Neural cell (in vitro differentiated cells): ENCODE results near the gene SORCS1. TPM values are rescaled to one million over a fixed set of nuclear protein-coding genes. Genes with fewer than 3 reads are reported as not detected.
A peak's percentile ranks its signal among the peaks of the same experiment; 100 is the strongest.

Experiments used
- H2AFZ ChIP-seq: fragments of 200-600, 300-800 bp; sonication (generic), shearing (Covaris generic); 2 replicates; pipeline ENCODE4 v1.6.0; 2014; ENCODE audit warnings: low read depth, mild to moderate bottlenecking, antibody characterized with exemption, low read length, moderate library complexity
- H3F3A ChIP-seq: fragments of 200-600 bp; shearing (Covaris generic); 2 replicates; pipeline ENCODE4 v1.6.1; 2016; ENCODE audit warnings: mild to moderate bottlenecking, moderate library complexity, mixed read lengths, antibody characterized with exemption, low read length; ENCODE audit not compliant: insufficient read depth, poor library complexity, severe bottlenecking
- H3K27ac ChIP-seq: fragments of 200-600, 300-800 bp; sonication (generic), shearing (Covaris generic); 2 replicates; pipeline ENCODE4 v1.5.1; 2014; ENCODE audit warnings: mild to moderate bottlenecking, low read length, moderate library complexity
- H3K27me3 ChIP-seq: fragments of 300-800, 200-600 bp; sonication (generic), shearing (Covaris generic); 2 replicates; pipeline ENCODE4 v1.6.0; 2014; ENCODE audit warnings: mild to moderate bottlenecking, low read depth, low read length, moderate library complexity; ENCODE audit not compliant: insufficient read depth
- H3K36me3 ChIP-seq: fragments of 300-800, 200-600 bp; sonication (generic), shearing (Covaris generic); 2 replicates; pipeline ENCODE4 v1.5.1; 2014; ENCODE audit warnings: mild to moderate bottlenecking, antibody characterized with exemption, low read length, moderate library complexity; ENCODE audit not compliant: insufficient read depth
- H3K4me2 ChIP-seq: fragments of 300-800, 200-600 bp; sonication (generic), shearing (Covaris generic); 2 replicates; pipeline ENCODE4 v1.6.0; 2014; ENCODE audit warnings: mild to moderate bottlenecking, low read length
- H3K4me3 ChIP-seq: fragments of 300-800, 200-600 bp; sonication (generic), shearing (Covaris generic); 2 replicates; pipeline ENCODE4 v1.5.1; 2014; ENCODE audit warnings: mild to moderate bottlenecking, low read length, moderate library complexity
- H3K79me2 ChIP-seq: fragments of 200-600 bp; shearing (Covaris generic); replicated peaks from 2 replicates; pipeline ENCODE4 v1.6.0; 2014; ENCODE audit warnings: mild to moderate bottlenecking, low read length, moderate library complexity; ENCODE audit not compliant: insufficient read depth
- H3K9ac ChIP-seq: fragments of 300-800, 200-600 bp; sonication (generic), shearing (Covaris generic); 2 replicates; pipeline ENCODE4 v1.6.1; 2016; ENCODE audit warnings: mild to moderate bottlenecking, low read length, mixed read lengths
- H3K9me2 ChIP-seq: fragments of 200-600 bp; shearing (Covaris generic); 2 replicates; pipeline ENCODE4 v1.6.1; 2016; ENCODE audit warnings: mild to moderate bottlenecking, low read length, mixed read lengths; ENCODE audit not compliant: insufficient read depth
- H3K9me3 ChIP-seq: fragments of 200-600, 300-800 bp; sonication (generic), shearing (Covaris generic); 2 replicates; pipeline ENCODE4 v1.6.1; 2016; ENCODE audit warnings: mild to moderate bottlenecking, mixed run types, low read length, moderate library complexity, mixed read lengths
- H4K20me1 ChIP-seq: fragments of 200-600 bp; shearing (Covaris generic); 2 replicates; pipeline ENCODE4 v1.6.1; 2016; ENCODE audit warnings: mild to moderate bottlenecking, mixed run types; ENCODE audit not compliant: insufficient read depth
- CTCF ChIP-seq: fragments of 450-650 bp; IDR thresholded peaks from 2 replicates; pipeline ENCODE4 v1.5.1; 2014; ENCODE audit warnings: antibody characterized with exemption, mild to moderate bottlenecking, moderate library complexity; ENCODE audit not compliant: poor library complexity, severe bottlenecking
- EP300 ChIP-seq: fragments of 450-650 bp; conservative IDR thresholded peaks from 2 replicates; pipeline ENCODE4 v1.6.1; 2014; ENCODE audit warnings: antibody characterized with exemption, mild to moderate bottlenecking, moderate library complexity; ENCODE audit not compliant: poor library complexity, severe bottlenecking
- EZH2 ChIP-seq: fragments of 200-600, 300-800 bp; shearing (Covaris generic), sonication (generic); IDR thresholded peaks from 2 replicates; pipeline ENCODE4 v1.6.1; 2014; ENCODE audit warnings: antibody characterized with exemption, low read length, borderline replicate concordance, mild to moderate bottlenecking; ENCODE audit not compliant: insufficient read depth, poor library complexity, severe bottlenecking
- MXI1 ChIP-seq: fragments of 450-650 bp; conservative IDR thresholded peaks from 2 replicates; pipeline ENCODE4 v1.6.1; 2014; ENCODE audit warnings: antibody characterized with exemption, mild to moderate bottlenecking; ENCODE audit not compliant: poor library complexity, severe bottlenecking
- POLR2AphosphoS5 ChIP-seq: IDR thresholded peaks from 2 replicates; pipeline ENCODE4 v1.6.1; 2012
- RAD21 ChIP-seq: fragments of 450-650 bp; conservative IDR thresholded peaks from 2 replicates; pipeline ENCODE4 v1.6.1; 2014; ENCODE audit warnings: antibody characterized with exemption, mild to moderate bottlenecking, moderate library complexity
- REST ChIP-seq: IDR thresholded peaks from 2 replicates; pipeline ENCODE4 v1.6.1; 2012; ENCODE audit warnings: borderline replicate concordance
- SMC3 ChIP-seq: fragments of 450-650 bp; conservative IDR thresholded peaks from 2 replicates; pipeline ENCODE4 v1.6.1; 2014; ENCODE audit warnings: antibody characterized with exemption, mild to moderate bottlenecking, moderate library complexity; ENCODE audit not compliant: poor library complexity
- TAF1 ChIP-seq: IDR thresholded peaks from 2 replicates; pipeline ENCODE4 v1.6.1; 2012; ENCODE audit warnings: low read depth
- polyA plus RNA-seq: library from polyadenylated mRNA; depleted of rRNA; stranded (reverse); fragments of >200 nt; gene quantifications from 2 replicates; pipeline ENCODE4 v1.2.3, GENCODE V29; 2014

SORCS1 gene
- polyA plus RNA-seq, 1 donor from 2014 or later, result 27.0 TPM

- H4K20me1 ChIP-seq, result no peaks in the 10 kb centered on the region
- no peak overlapping the region for H3K27ac ChIP-seq
- H3K4me2 ChIP-seq, result no peak overlapping the region
- TF ChIP-seq RAD21, result no peak
- TF ChIP-seq MXI1, result no peak
- no peak for TF ChIP-seq REST
- TF ChIP-seq CTCF, result no peak
- TF ChIP-seq TAF1, result no peak
- TF ChIP-seq POLR2AphosphoS5, result no peak
- no peak for TF ChIP-seq SMC3
- TF ChIP-seq EZH2, result no peak
- no peak for TF ChIP-seq EP300
- H3K9me3 ChIP-seq, result no peaks in the 10 kb centered on the region
- H2AFZ ChIP-seq, result no peak overlapping the region
- H3K27me3 ChIP-seq, result no peaks in the 10 kb centered on the region
- no peak overlapping the region for H3K4me3 ChIP-seq
- no peaks in the 10 kb centered on the region for H3K79me2 ChIP-seq
- no peaks in the 10 kb centered on the region for H3F3A ChIP-seq
- H3K9ac ChIP-seq, result no peak overlapping the region
- peaks cover 7% of the 10 kb centered on the region for H3K36me3 ChIP-seq
- H3K9me2 ChIP-seq, result no peaks in the 10 kb centered on the region
Observed at GRCh38 chr10:106694696-106695095, 469.8 kb downstream of the SORCS1 start.

- Histone ChIP-seq H3K79me2 (no peaks in the 10 kb centered on the region), H3K9me2 (no peaks in the 10 kb centered on the region), H2AFZ (no peak overlapping the region), H3F3A (no peaks in the 10 kb centered on the region), H3K9ac (no peak overlapping the region), H4K20me1 (no peaks in the 10 kb centered on the region), H3K36me3 (no peaks in the 10 kb centered on the region), H3K9me3 (no peaks in the 10 kb centered on the region), H3K27me3 (no peaks in the 10 kb centered on the region), H3K4me2 (no peak overlapping the region), H3K4me3 (no peak overlapping the region), H3K27ac (no peak overlapping the region)
- no peak for TF ChIP-seq RAD21
- TF ChIP-seq REST, result no peak
- peak; percentile 22 for TF ChIP-seq CTCF
- TF ChIP-seq POLR2AphosphoS5, result no peak
- TF ChIP-seq EZH2, result no peak
Observed at GRCh38 chr10:106682175-106682574, 482.3 kb downstream of the SORCS1 start.
